Frontal cortex (tissue), 4 donors: ENCODE measurements around the gene TMEM63A. TPM values are rescaled to one million over a fixed set of nuclear protein-coding genes. Genes with fewer than 3 reads are reported as not detected.

Experiments
- DNase-seq, 2 donors: peaks; one replicate each; pipeline ENCODE4 v3.0.0; 2012; ENCODE audit warnings: low spot score in 2 of 2
- FAIRE-seq: peaks from 2 replicates; lab custom pipeline; 2012; peaks lifted over from hg19 to GRCh38; lab: Jason Lieb, UNC
- total RNA-seq: library from RNA; depleted of rRNA; stranded (reverse); fragments of >200 nt; gene quantifications from one replicate; pipeline ENCODE4 v1.2.3, GENCODE V29; 2014
- donor health status: control.
- donor health status: control.
- donor health status: control.

TMEM63A gene
- total RNA-seq, 1 donor from 2014 or later = 0.82 TPM

DNA sequence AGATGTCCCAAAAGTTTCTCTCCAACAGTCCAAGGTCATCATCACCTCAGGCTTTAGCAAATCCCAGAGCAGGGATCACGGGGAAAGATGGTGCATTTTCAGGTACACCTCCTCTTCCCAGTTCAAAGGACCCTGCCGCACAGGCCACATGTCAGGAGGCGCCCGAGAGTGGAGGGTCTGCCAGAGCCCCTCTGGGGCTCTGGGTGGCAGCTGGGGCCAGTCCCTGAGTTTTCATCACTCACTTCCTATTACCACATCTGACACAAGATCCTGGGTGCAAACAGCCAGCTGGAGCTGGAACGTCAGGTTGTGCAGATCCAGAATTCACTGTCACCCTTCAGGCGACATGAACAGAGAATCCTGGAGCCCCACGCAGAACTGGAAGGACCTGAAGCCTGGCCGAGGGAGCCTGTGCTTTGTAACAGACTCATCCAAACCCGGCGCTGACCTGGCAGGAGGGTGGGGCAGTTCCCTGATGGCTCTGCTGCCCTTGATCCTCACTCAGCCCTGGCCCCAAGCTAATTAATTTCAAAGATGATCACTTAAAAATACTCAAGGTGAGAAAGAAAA, 8.8 kb downstream of the TMEM63A start:
- FAIRE-seq (no peak), DNase-seq (no peak)

DNA sequence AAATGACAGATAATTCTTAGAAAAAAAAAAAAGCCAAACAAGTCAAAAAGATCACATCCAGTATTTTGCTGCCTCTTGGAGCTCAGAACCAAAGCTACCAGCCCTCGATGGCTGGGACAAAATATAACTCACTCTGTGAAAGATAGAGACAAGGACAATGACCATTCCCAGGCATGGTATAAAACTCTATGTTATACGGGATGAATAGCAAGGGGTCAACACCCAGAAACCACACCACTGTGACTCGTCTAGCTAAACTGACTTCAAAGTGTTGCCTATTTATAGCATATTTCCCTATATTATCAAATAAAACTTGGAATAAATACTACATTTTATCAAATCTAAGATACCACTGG, 10.1 kb downstream of the TMEM63A start:
- no peak for DNase-seq
- no peak for FAIRE-seq

DNA sequence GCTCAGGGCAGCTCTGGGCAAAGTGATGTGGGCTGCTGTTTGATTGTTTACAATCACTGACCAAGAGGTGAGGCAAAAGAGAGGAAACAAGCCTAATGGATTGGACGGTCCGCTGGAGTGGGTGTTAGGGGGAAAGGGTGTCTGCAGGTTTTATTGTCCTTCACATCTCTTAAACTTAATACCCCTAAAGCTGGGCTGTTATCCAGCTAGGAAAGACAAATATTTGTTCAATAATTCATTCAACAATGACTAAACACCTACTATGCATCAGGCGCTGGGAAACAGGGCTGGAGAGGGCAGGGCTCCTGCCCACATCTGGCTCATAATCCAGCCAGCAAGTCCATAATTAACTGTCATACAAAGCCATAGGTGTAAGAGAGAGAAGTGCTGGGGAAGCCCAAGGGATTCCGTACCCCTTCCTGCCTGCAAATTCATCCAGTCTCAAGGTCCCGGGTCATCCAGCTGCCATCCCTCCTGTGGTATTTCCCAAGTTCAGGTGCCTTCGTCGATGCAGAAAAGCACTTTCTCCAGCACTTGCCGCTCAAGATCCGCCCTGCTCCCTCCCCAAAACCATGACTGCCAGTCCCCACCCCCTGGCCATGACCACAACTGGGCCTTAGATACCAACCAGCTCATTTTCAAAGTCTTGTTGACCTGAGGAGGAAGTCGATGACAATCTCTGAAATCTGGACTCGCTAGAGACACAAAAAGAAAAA, 10.7 kb downstream of the TMEM63A start:
- DNase-seq = no peak
- FAIRE-seq = no peak

DNA sequence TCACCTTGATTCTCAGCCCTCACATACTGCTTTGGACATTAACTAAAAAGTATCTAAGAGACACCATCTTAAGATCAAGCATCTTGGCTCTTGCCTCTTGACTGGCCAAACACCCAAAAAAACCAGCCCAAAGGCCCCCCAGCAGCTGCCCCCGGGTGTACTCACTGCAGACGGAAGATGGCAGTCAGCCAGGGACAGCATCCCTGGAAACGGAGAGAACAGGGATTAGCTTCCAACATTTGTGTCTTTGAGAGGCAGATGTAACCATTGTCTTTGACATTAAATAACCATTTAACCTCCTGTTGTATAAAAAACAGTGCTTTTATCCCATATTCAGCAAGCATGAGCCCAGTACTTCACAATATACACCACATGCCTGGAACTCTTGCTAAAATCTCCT, 11.3 kb downstream of the TMEM63A start:
- FAIRE-seq (no peak), DNase-seq (no peak)

DNA sequence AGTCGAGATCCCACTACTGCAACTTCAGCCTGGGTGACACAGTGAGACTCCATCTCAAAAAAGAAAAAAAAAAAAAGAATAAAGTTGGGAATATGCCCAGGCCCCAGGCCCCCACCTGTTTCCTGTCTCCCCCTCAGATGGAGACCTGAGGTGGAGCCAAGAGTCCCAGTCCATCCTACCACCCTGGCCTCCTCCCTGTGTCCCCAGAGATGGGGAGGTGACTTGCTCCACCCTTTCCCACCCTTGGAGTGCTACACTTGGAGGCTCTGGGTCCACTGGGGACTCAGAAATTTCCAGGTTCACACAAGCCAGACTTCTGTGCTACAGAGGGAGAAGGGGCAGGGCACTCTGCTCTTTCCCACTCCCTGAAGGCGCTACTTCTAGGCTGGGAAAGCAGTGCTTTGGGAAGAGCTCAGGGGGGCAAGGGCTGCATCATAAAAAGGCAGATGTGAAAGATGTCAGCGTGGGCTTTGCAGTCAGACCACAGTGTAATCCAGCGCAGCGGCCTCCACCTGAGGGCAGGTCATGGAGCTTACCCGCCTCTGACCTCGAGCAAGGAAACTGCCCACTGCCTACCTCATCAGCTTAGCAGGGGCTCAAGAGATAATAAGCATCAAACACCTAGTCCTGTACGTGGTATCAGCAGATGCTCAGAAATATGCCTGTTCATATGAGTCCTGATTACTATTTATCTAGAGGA, 13.4 kb downstream of the TMEM63A start:
- DNase-seq (no peak), FAIRE-seq (no peak)

DNA sequence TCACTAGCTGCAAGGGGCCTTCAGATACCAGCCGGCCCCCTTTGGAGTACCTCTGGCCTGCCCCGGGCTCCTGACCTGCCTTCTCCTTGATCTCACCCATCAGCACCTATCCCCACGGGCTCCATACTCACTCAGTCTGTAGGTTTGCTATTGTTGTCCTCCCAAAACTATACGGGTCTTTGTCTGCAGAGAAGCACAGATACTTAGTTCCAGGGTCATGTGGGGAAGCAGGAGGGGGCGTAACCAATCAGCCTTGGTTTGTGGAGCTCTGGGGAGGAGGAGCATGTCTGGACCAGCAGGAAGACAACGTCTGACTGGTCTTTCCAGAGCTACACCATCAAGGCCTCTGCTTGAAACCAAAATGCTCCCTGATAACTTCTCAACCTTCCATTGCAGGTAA, 15.2 kb downstream of the TMEM63A start:
- no peak for DNase-seq
- no peak for FAIRE-seq

DNA sequence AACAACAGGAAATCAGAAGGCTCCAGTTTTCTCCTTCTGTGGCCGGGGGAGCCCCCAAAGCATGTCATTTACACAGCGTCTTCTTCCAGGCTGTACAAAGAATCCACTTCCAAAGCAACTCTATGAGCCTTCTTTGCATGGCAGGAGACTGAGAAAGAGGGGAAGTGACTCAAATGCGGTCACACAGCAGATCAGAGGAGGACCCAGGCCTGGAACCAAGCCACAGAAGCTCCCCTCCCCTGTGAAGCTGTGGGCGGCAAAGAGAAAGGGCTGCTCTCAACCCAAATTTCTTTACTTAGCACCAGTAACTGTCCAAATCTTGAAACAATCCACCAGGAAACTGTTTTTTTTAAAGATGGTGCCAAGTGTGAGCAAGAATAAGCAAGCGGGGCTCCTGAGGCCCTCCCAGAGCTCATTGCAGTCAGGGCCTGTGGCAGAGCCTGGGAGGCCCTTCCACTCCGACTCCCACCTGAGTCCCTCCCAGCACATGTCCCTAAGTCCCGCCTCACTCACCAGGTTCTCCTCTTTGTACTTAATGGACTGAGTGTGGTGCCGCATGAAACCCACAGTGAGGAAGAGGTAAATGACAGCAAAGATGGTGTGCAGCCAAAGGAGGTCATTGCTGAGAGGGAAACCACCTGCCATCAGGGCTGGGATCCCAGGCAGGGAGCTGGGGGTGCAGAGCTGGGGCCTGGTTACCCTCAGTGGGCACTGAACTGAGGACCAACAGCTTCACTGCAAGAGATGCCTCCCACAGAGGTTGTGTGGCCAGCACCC, 15.9 kb downstream of the TMEM63A start:
- FAIRE-seq (no peak), DNase-seq (no peak)

DNA sequence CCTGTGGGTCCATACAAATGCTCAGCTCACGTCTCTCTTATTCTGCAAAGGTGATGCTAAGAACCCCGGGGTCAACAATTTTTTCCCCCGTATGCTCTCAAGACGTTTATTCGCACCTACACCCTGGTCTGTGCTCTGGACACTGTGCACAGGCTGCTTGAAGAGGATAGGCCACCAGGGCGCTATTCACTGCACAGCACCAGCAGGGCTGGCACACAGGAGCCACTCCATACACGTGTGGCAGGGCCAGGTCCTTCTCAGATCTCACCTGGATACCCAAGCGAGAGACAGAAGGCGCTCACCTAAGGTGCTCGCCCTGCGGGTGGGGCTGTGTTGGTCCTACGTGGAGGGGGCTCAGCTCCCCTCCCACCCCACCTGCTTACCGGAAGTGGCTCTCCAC, 16.7 kb downstream of the TMEM63A start:
- DNase-seq = no peak
- no peak for FAIRE-seq

DNA sequence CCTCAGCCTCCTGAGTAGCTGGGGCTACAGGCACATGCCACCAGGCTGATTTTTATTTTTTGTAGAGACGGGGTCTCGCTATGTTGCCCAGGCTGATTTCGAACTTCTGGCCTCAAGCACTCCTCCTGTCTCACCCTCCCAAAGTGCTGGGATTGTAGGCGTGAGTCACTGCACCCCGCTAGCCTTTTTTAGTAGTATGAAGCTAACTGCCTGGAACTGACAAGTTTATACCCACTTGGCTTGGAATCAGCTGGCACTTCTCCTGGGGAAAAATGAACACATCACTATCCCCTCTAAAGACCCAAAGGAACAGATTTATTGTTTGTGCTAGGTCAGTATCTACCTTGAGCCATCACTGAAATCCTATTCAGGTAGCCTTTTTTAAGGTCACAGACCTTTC, 19.0 kb downstream of the TMEM63A start:
- no peak for DNase-seq
- no peak for FAIRE-seq

DNA sequence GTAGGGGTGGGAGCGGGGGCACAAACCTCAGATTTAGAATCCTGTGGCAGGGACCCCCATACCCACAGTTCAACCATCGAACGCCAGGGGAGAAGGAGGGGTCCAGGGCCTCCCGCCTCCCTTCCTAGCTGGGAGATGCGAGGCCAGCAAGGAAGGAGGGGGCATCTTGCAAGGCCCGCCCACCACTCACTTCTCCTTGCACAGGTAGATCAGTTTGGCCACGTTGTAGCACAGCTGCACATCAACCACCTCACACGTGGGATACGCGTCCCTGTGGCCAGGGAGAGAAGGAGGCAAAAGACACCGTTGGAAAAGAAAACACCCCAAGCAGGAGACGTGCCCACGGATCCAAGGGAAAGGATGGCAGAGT, 19.6 kb downstream of the TMEM63A start:
- FAIRE-seq (no peak), DNase-seq (no peak)

DNA sequence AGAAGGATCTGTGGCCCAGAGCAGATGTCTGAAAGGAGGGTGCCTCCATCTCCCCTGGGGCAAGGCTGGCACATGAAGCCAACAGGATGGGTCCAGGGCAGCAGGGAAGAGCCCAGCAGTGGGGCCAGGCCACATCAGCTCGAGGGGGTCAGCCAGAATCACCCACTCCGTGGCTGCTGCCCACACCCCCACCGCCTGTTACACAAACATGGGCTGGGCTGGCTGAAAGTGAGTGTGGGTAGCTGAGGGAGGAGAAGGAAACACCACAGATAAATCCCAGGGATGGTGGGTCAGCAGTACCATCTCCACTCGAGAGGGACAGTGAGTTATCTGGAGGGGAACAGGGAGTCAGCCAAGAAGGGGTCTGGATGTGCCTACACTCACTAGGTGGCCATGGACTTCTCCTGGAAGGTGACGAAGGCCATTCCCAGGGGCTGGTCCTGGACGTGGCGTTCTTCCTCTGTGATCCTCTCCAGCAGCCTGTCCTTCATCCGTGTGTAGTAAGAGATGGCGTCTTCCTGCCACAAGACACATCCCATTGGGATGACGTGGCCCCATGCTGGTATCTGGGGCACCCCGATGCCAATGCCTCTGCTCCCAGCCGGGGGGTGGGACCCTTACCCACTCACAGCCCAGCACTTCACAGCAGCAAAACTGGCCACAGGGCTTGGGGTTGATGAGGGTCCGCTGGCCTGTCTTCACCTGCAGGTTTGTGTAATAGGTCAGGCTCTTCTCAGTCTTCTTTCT, 20.2 kb downstream of the TMEM63A start:
- FAIRE-seq = no peak
- no peak for DNase-seq

DNA sequence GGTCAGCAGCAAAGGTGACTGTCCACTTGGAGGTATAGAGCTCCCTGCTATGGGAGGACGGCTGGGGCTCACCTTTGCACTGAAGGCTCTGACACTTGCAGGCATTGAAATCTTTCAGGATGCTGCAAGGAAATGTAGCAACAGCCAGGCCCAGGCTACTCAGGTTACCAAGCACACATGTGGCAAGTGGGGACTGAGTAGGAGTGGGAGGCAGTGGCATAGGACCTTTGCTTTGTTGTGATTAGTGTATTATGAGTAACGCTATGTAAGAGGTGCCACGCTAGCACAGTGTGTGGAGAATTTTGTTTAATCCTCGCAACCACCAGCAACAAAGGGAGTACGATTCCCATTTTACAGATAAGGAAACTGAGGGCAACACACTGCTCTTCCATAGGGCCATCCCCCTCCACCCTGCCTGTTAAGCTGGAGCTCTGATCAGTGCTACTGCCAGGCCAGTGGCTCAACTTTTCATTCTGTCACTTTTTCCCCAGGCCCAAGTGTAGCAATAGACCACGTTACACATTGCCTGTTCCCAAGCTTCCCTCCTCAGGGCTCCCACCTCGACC, 21.2 kb downstream of the TMEM63A start:
- DNase-seq (no peak), FAIRE-seq (no peak)

DNA sequence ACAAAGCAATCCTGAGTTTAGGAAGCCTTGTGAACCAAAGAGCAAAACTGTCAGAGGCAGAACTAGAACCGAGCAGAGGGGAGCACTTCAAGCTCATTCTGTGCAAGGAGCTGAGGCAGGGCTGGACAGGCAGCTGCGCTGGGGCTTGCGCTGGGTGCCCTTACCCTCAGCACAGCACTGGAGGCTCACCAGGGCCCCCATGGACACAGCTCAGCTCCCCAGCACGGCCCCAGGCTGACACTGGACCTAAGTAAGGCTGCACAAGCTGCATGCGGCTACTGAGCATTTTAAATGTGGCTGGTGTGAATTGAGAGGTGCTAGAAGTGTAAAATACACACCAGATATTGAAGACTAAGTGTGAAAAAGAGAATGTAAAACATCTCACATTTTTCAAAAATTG, 22.1 kb downstream of the TMEM63A start:
- no peak for FAIRE-seq
- no peak for DNase-seq

DNA sequence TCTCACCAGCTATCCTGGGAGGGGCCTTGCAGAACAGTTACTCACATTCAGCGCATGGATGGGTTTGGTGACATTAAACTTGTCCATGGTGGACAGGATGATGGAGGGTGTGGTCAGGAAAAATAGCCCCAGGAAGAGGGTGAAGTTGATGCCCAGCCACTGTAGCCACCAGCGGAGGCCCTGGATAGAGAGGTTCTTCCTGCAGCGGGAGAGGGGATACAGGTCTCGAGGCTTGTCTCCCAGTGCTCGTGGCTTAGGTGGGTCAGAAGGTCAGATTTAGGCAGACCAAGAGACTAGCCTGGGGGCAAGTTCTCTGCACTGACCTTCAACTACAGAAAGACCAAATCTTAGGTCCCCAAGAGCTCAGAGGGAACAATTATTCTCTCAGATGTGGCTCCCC, 23.0 kb downstream of the TMEM63A start:
- DNase-seq (no peak), FAIRE-seq (no peak)

DNA sequence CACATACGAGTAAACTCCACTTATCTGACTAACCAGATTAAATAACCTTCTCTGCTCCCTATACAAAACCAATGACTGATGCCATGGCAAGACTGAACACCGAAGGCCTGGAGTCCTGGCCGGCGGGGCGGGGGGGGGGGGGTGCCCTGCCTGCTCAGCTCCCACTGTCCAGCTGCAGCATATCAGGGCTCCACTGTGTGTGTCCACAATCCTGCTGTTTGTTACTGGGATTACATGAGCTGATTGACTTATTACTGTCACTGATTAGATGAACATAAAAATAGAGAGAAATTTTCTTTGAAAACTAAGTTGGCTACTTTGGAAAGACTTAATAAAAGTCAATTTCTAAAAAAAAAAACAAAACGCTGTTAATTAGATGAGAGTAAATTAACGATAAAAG, 24.9 kb downstream of the TMEM63A start:
- FAIRE-seq (peak; percentile 68), DNase-seq (no peak)

DNA sequence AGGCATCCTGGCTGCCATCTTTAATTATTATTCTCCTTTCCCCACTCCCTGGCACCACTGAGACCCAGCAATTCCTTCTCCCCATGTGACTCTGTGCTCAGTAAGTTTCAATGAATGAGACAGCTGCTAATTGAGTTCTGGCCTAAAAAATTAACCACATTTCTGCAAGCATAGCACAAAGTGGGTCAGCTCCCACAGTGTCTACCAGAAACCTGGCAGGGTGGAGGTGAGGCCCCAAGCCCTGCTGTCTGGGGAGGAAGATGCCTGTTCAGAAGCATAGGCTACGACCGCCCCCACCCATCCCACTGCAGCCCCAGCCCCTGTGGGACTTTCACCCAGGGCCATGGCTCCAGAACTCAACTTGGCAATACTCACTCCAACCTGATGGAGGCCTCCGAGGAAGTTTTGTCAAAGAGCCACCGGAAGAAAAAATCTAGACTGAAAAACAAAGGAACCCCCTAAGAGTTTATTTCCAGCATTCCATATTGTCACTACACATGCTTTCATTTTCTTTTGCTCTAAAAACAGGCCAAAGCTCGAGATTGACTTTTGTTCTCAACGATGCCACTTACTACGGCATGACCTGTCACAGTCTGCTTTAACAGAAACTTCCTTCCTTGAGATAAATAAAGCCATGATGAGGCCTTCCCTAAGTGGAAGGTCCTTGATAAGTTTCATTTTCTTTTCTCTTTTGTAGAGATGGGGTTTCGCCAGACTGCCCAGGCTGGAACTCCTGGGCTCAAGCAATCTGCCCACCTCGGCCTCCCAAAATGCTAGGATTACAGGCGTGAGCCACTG, 26.5 kb downstream of the TMEM63A start:
- DNase-seq (no peak), FAIRE-seq (no peak)

DNA sequence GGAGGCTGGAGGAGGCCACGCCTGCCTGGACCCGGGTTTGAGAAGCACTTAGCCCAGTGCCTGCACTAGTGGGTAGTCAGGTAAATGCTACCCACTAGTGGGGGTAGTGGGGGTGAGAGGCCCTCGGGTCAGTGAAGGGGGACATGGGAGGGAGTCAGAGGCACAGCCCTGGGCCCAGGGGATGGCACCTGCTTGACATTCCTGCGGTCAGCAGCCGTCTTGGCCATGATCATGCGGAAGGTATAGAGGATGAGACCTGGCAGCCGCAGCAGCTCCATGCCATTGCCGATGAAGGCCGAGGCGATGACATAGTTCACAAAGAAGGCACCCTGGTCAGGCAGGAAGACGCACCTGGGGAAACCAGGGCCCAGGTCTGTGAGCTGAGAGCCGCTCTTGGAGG, 28.7 kb downstream of the TMEM63A start:
- DNase-seq (no peak), FAIRE-seq (no peak)

DNA sequence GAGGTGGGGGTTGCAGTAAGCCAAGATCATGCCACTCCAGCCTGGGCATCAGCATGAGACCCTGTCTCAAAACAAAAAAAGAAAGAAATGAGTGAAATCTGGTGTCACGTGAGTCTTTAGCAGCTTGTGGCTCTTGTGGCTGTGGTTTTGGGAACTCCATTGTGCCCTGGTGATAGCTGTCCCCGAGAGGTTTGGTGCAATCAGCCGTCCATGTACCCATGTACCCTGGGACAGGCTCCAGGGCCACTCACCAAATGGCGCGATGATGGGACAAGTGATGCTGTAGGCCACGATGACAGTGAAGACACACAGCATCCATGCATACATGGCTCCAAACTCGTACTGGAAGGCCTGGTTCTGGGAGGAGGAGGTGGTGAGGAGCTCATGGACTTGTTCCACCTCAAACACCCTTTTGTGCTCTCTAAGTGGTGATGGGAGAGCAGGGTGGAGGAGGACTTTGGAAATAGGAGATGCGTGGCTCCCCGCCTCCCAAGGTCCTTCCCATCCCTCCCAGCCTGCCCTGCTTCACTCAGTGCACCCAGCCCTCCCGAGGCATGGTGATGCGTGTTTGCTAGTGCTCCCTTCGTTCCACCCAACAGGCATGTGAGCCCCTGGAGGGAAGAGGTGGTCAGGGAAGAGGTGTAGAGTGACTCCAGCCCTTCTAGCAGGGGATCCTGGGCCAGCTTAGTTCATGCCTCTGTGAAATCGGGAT, 29.6 kb downstream of the TMEM63A start:
- FAIRE-seq (no peak), DNase-seq (no peak)
